HTERT RPE-1 (cell line): ENCODE measurements around the gene HMCN1.
"Not testable (repeated sequence)": the region's sequence is repeated elsewhere in the genome, so short reads cannot be mapped to it uniquely, and the experiment has no call there.

Source experiments
- in situ Hi-C: fragments of 300-500 bp; cut with MboI; formaldehyde crosslinking; loops from 4 replicates; pipeline ENCODE4 v1.14.3; 2020; ENCODE audit warnings: low sequenced_read_pairs

The HMCN1 gene

DNA sequence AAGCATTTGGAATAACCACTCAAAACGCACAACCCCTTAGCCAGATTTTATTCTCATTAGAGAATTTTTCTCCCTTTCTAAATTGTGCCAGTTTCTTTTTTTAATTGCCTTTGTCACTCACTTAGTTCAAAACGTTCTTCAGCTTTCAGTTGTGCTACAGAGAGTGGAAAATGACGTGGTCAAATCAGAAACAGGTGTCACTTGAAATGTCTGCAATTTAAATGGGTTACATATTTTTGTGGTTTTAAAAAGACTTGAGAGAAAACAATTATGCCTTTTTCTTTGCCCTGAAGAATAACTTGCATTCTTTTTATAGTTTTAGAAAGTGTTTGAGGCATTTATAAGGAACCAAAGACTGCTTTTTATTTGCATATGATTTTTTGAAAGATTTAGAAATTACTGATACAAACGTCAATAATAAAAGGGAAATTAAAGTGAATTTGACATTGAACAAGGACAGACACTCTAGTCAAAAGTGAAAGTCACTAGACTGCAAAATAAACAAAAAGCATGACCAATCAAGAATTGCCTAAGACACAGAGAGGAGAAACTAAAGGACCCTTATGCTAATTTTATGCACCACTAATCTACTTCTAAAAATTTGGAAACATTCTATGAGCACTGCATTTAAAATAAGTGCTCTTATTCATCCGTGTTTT lies 449.9 kb downstream of the HMCN1 start:
- in situ Hi-C loops = no loop called here

DNA sequence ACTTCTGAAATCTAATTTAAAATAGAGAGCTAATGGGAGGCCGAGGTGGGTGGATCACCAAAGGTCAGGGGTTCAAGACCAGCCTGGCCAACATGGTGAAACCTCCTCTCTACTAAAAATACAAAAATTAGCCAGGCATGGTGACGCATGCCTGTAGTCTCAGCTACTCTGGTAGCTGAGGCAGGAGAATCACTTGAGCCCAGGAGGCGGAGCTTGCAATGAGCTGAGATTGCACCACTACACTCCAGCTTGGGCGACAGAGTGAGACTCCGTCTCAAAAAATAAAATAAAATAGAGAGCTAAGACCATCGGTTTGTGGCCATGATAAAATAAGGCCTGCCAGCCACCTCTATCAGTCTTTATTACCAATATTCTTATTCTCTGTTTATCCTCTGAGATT lies 452.1 kb downstream of the HMCN1 start:
- in situ Hi-C loops = not testable (repeated sequence)

DNA sequence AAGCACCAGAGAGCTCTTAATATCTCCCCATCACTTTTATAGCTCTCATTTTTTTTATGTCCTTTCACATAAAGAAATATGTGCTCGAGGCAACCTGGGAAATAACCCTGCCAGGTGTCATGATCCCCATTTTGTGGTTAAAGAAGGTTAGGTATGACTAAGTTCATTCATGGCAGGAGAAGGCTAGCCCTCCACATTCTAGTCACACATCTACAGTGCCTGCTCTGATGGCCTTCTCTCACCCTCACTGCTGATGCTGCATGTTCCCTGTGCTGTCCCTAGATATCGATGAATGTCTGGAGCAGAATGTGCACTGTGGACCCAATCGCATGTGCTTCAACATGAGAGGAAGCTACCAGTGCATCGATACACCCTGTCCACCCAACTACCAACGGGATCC lies 453.4 kb downstream of the HMCN1 start:
- in situ Hi-C loops = no loop called here

DNA sequence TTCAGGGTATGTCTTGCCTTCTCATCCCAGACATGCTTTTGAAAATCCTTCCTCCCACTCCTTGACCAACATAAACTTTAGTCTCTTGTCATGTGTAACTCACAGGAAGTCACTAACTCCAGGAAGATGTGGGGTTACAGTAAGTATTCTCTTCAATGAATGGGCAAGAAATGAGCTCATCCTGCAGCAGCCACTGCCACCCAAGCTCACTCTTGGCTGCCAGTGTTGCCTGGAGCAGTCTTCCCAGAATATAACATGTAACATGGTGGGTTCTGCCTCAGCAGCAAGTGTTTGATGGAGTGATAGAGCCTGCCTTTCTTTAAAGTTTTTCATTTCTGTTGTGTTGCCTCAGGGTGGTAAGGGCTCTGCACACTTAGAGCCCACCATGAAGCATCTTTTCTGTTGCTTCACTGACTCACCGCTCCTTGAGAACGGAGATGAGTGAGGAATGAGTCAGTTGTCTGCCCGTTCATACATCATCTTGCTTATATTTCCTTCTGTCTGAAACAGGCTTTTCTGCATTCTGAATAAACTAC lies 453.9 kb downstream of the HMCN1 start:
- in situ Hi-C loops = no loop called here

DNA sequence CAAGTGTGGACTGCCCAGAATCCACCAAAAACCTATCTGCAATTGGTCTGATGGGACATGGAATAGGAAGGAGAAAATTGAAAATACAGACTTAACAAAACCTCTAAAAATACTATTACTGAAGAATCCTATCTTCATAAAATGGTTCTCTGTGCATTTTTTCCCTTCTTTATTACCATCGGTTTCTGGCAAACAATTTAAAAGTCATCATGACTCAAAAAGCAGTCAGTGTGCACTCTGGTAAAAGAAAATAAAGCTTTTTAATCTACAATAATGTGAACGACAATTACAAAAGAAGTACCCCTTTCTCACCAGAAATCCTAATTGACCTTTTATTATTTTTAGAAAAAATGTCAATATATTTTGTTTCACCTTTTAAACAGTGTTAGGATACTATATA lies 454.5 kb downstream of the HMCN1 start:
- in situ Hi-C loops = no loop called here

DNA sequence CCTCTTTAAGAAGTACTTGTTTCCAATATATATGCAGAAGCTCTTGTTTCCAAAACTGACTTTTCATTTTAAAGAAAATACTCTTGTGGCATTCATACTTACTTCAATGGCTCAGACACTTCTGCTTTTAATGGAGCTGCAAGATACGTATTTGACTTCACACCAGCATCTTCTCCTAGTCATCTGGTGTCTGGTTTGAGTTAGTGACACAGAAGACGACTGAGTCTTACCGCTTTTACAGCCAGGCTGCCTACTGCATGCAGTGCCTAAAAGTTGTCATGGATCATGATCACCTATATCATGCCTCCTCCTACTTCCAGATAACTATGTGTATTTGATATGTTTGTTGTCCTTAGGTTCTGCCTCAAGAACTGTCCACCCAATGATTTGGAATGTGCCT lies 455.0 kb downstream of the HMCN1 start:
- in situ Hi-C loops = no loop called here

DNA sequence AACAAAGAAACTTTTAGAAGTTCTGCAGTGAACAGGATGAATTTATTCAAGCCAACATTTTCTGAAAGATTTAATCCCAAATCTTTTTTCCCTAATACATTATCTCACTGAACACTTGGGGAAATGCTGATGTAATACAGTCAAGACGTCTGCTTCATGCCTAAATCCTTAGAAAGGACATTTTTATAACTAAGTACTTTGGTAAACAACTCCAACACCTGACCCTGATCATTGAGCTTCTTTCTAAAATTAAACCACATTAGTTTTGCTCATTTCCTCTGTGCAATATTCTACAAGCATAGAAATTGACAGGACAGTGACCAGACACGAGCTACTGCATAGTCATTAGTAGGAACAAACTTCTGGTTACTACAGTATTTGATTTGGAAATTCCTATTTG lies 457.3 kb downstream of the HMCN1 start:
- in situ Hi-C loops = no loop called here

DNA sequence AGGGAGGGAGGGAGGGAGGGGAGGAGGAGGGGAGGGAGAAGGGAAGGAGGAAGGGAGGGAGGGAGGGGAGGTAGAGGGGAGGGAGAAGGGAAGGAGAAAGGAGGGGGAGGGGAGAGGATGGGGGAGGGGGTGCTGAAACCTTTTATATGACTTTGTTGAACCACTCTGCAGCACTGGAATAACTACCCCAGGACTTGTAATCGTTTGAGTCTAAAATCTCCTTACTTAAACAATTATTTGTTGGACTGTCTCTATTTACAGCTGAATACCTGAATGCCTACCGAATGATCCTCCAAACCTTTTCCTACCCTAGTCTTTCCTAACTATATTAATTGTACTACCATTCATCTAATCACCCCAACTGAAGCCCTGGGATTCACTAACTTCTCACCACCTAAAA lies 459.0 kb downstream of the HMCN1 start:
- in situ Hi-C loops = no loop called here

DNA sequence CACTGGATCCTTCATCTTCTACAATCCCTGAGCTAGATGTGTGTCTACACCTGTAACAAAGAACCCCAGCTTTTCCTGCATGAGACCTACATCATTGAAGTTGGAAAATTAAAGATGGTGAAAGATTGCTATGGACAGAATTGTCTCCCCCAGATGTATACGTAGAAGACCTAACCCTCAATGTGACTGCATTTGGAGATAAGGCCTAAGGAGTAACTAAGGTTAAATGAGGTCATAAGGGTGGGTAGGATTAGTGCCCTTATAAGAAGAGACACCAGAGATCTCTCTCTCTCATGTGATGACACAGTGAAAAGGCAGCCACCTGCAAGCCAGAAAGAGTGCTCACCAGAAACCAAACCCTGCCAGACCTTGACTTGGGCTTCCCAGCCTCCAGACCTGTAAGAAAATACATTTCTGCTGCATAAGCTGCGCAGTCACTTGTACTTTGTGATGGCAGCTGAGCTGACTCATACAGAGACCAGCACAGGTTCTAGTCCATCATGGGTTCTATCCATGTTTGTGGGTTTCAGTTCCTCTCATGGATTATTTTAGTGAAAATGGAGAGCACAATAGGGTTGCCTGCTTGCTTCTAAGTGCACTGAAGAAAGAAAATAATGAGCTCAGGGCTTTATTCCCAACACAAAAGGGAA lies 460.0 kb downstream of the HMCN1 start:
- in situ Hi-C loops = no loop called here

DNA sequence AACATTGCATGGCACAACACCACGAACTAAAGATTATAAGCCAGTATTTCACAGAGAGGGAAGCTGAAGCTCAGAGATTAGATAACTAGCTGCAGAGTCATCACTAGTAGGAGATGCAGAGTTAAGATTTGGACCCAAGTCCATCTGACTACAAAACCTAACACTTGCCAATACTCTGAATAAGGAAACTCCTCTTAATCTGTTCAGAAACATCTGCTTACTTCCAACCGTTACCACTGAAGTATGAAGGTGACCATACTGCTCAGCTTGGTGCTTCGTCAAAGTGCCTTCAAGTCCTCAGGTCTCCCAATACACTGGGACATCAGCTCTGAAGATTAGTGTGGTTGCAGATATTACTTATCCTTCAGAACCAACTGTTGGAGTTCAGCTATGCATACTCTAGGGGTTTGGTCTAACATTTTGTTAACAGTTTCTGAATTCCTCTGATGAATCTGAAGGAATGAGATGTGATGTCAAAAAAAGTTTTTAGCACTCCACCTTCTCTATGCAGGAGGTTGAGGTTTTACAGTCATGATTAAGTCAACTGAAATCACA lies 461.3 kb downstream of the HMCN1 start:
- in situ Hi-C loops = no loop called here

DNA sequence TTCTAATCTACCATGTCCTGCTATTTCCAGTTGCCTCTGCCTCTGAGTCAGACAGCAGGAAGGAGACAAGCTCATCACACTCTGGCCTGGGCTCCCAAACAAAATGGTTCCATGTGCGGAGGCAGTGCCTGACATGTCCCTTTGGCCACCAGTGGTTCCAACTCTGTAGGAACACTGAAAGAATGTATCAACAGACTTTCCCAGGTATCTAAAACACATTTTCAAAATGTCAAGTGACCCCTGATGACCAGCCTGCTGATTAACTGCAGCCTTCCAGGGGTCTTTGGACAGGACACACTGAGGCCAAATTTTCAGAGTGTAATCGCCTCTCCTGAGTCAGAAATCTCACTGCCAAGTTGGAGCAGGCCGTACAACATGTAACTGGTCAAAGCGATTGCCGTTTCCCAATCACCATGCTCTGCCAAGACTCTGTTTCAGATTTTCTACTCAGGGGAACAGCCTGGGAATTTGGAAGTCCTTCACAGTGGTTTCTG lies 468.1 kb downstream of the HMCN1 start:
- in situ Hi-C loops = no loop called here

DNA sequence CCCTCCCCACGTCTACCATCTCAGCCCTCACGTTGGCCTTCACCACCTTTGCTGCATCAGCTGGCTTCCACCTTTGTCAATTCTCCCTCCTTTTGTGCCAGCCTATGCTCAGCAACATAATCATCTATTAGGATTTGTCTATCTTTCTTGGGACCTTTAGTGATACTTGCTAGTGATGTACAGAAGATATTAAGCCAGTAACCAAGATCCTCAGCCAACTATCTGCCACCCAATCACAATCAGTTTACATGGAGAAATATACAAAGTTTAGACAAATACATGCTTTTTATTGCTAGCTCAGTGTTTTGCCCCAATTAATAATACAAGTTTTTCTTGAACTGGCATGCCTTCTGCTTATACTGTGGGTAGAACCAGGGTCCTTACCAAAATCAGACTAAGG lies 468.6 kb downstream of the HMCN1 start:
- in situ Hi-C loops = no loop called here

DNA sequence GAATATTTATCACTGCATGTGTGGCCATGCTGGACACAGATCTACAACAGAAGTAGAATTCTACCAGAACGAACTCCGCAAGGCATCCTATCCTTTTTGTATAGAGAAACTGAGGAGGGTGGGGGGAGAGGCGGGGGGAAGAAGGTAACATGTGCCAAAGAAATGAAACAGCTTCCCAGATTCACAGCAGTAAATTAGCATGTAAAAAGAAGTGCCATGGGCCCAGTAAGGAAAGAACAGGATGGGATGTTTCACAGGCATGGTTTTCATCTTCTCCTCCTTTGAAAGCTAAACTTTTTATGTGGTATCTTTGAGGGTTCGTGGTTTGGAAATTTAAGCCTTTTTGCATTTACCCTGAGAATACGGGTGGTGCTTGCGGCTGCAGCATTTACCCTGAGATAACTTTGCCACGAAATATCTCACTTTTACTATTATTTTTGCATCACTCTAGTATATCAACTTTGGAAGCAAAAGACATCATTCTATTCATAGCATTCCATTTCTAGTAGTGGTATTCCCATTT lies 471.9 kb downstream of the HMCN1 start:
- in situ Hi-C loops = no loop called here

DNA sequence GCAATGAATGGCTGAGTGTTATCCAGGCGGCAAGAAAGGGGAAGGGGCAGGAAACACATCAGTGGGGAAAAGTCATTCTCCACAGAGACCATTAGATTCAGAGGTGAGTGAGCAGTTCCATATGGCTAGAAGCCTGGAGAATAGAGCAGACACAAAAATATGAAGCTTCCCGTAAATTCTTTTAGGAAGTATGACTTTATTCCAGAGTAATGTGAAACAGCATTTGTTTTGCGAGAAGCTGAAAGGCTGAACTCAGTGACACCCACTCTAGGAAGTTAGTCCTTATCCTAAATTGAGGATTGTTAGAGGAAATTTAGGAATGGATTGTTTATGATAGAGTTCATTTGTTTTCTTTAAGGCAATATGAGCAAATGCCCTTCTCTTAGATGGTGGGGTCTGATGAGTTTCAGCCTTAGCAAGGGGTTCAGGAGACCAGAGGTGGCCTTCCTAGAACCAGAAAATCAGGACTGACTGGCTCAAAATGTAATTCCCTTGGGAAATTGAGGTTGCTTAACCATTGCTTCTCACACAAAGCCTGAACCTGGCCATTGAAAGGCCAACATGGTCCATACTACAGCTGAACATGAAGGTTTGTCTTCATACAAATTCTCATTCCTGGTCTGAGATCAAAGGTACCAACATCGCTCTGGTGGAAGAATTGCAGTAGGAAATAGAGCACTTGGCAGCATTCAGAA lies 473.3 kb downstream of the HMCN1 start:
- in situ Hi-C loops = no loop called here

DNA sequence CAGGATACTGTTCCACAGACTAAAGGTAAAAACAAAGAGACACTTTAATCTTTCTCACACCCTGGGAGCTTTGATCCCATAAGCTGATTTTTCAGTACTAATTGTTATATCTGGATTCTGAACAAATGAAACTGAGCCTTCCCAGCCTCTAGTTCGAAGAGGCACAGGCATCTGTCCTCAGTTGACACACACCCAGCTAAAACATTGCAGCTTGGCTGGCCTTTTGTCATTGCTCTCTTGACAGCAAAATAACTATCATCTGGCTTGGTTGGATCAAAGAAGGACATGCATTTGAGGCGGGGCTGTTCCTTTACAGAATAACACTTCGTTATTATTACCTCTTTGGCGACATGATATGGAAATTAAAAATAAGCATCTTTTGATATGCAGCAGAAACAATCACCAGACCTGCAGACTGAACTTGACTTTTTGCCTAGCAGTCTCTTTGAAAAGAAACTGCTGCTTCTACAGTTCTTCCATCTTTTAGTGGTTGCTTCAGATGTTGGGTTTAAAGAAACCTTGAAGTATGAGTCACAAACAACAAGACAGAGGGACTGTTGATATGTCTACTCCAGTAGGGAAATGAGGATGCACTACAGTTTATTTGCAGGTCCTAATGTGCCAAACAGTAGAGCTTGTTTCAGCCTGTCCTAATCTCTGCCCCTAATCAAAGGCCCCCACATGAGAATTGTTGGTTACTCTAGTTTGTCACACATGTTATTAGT lies 474.4 kb downstream of the HMCN1 start:
- in situ Hi-C loops = no loop called here

DNA sequence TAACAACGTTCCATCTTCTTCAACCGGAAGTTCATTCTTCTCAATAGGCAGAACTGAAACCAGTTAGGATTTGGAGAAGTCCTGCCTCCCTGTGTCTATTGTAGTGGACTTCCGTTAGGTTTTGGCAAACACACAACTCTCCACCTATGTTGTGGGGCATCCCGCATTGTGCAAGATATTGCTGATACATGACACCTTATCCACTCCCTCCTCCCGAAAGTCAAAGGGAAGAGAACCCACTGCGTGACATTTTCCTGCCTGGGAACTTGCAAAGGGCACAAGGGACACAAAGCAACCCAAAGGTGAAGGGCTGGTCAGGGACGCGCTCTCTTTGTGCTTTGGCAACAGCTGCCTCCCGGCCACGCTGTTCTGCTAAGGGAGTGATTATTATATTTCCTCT lies 476.1 kb downstream of the HMCN1 start:
- in situ Hi-C loops = no loop called here

DNA sequence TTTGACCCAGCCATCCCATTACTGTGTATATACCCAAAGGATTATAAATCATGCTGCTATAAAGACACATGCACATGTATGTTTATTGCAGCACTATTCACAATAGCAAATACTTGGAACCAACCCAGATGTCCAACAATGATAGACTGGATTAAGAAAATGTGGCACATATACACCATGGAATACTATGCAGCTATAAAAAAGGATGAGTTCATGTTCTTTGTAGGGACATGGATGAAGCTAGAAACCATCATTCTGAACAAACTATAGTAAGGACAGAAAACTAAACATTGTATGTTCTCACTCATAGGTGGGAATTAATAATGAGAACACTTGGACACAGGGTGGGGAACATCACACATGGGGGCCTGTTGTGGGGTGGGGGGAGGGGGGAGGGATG lies 477.4 kb downstream of the HMCN1 start:
- in situ Hi-C loops = not testable (repeated sequence)

DNA sequence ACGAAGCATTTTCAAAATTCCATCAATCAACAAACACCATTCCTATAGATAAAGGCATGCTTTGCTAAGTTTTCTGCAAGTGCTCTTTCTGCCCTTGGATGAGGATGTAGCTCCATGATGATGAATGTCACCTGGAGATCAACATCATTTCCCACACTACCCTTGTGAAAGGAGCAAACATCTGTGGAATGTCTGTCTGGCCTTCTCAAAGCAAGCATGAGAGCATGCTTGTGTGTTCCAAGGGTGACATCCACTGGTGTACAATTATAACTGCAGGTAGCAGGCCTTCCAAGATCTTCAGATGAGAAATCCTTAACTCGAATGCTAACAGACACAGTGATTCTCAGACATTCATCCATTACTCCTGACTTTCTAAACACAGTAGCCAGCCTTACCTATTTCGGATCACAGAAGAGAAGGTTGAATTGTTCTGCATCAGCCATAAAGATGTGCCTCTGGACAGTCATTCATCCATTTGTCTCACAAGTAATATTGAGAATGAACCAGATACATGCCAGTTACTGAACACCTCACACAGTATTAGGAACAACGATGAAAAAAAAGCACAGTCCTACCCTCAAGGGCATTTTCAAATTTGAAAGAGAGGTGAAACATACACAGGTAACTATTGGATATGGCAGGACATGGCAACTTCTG lies 478.5 kb downstream of the HMCN1 start:
- in situ Hi-C loops = no loop called here

DNA sequence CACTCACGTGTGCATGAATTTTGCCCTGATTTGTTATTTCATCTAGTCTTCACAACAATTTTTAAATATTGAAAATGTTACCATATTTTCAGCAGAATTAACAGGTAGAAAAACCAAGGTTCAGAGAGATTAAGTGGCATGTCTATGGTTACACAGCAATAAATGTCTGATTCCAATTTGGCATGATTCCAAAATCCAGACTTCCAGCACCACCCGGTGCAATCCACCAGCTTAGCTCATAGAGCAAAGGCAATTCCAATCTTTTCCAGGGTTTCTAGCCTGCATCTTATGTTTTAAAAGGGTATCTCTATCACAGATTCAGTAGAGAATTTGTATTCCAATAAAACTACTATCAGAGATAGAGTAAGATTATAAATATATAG lies 479.0 kb downstream of the HMCN1 start:
- in situ Hi-C loops = no loop called here

DNA sequence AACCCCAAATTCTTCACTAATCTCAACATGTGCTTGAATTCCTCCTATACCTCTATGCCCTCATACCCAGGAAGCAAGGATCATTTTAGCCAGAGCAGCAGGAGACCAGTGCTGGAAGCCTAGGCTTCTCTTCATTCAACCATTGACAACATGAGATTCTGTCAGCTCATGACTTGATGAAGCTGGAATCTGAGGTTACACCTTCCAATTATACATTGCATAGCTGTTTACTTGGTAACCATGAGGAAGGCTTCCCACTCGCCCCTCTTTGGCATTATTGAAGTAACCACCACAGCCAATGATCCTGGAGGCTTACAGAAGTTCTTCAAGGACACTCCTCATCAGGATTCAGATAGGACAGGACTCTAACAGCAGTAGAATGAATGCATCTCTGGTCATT lies 480.6 kb downstream of the HMCN1 start:
- in situ Hi-C loops = no loop called here
